PC-9 (cell line): ENCODE data around the gene OR8H3. TPM values are rescaled to one million over a fixed set of nuclear protein-coding genes. Genes with fewer than 3 reads are reported as not detected.
"Not testable (repeated sequence)": the region's sequence is repeated elsewhere in the genome, so short reads cannot be mapped to it uniquely, and the experiment has no call there.

Experiments
- BruUV-seq: library from RNA; stranded (reverse); fragments of 400-500 nt; replicated peaks from 2 replicates; lab custom pipeline; 2021; lab: Mats Ljungman, UMichigan
- CTCF ChIA-PET: fragments of 300-600 bp; sonication (Branson Sonifier 250); formaldehyde crosslinking; loops from one replicate; lab custom pipeline; 2022; ENCODE audit warnings: antibody characterized with exemption; lab: Charles Lee
- POLR2A ChIA-PET: fragments of 300-600 bp; sonication (Branson Sonifier 250); formaldehyde crosslinking; loops from one replicate; lab custom pipeline; 2022; ENCODE audit warnings: antibody characterized with exemption; ENCODE audit not compliant: unreplicated experiment; lab: Charles Lee
- DNase-seq, 2 experiments: peaks; one replicate each; pipeline versions ENCODE4 v3.0.0 to v3.0.0-alpha.2; 2015 to 2022; ENCODE audit warnings: mixed read lengths in 1 of 2
- H2AFZ ChIP-seq: fragments of 200-600 bp; sonication (generic); 2 replicates; pipeline ENCODE4 v1.8.1; 2017; ENCODE audit warnings: antibody characterized with exemption
- H3F3A ChIP-seq: fragments of 200-600 bp; sonication (generic); 2 replicates; pipeline ENCODE4 v1.8.1; 2017; ENCODE audit warnings: antibody characterized with exemption, mild to moderate bottlenecking, low read depth; ENCODE audit not compliant: insufficient read depth
- H3K27ac ChIP-seq: fragments of 200-600 bp; sonication (generic); 2 replicates; pipeline ENCODE4 v1.6.1; 2016; ENCODE audit warnings: mixed run types
- H3K27me3 ChIP-seq: fragments of 200-600 bp; sonication (generic); 2 replicates; pipeline ENCODE4 v1.6.1; 2016; ENCODE audit warnings: low read depth, mixed run types; ENCODE audit not compliant: insufficient read depth
- H3K36me3 ChIP-seq: fragments of 200-600 bp; sonication (generic); 2 replicates; pipeline ENCODE4 v1.6.1; 2016; ENCODE audit warnings: low read depth, mixed run types
- H3K4me1 ChIP-seq: fragments of 200-600 bp; sonication (generic); replicated peaks from 2 replicates; pipeline ENCODE4 v1.6.1; 2016; ENCODE audit warnings: mixed run types; ENCODE audit not compliant: insufficient read depth
- H3K4me2 ChIP-seq: fragments of 200-600 bp; sonication (generic); 2 replicates; pipeline ENCODE4 v1.6.1; 2017; ENCODE audit warnings: mixed run types
- H3K4me3 ChIP-seq: fragments of 200-600 bp; sonication (generic); 2 replicates; pipeline ENCODE4 v1.6.1; 2016; ENCODE audit warnings: mixed run types
- H3K79me2 ChIP-seq: fragments of 200-600 bp; sonication (generic); 2 replicates; pipeline ENCODE4 v1.6.1; 2017; ENCODE audit warnings: low read depth, mixed run types
- H3K9me2 ChIP-seq: fragments of 200-600 bp; sonication (generic); 2 replicates; pipeline ENCODE4 v1.8.1; 2017; ENCODE audit warnings: mild to moderate bottlenecking; ENCODE audit not compliant: insufficient read depth
- H3K9me3 ChIP-seq: fragments of 200-600 bp; sonication (generic); 2 replicates; pipeline ENCODE4 v1.8.1; 2016; ENCODE audit warnings: low read depth; ENCODE audit not compliant: insufficient read depth
- H4K20me1 ChIP-seq: fragments of 200-600 bp; sonication (generic); 2 replicates; pipeline ENCODE4 v1.8.1; 2017; ENCODE audit not compliant: insufficient read depth
- EZH2 ChIP-seq: fragments of 200-600 bp; sonication (generic); IDR thresholded peaks from 2 replicates; pipeline ENCODE4 v1.8.0; 2017; ENCODE audit warnings: antibody characterized with exemption, low read depth
- intact Hi-C: fragments of 100-400 bp; cut with micrococcal nuclease; formaldehyde crosslinking; loops from one replicate; pipeline ENCODE4 v1.10.0; 2022; ENCODE audit not compliant: unreplicated experiment
- total RNA-seq: library from RNA; stranded (reverse); gene quantifications from 2 replicates; pipeline ENCODE4 v1.2.3, GENCODE V29; 2021
- TF ChIP-seq, protein P1 (sequence below): fragments of 200-600 bp; sonication (generic); conservative IDR thresholded peaks from 2 replicates; pipeline ENCODE4 v1.6.1; 2017; ENCODE audit warnings: mixed run types, antibody characterized with exemption, mild to moderate bottlenecking, moderate library complexity

Gene OR8H3
- total RNA-seq, 1 experiment from 2014 or later: not detected

DNA sequence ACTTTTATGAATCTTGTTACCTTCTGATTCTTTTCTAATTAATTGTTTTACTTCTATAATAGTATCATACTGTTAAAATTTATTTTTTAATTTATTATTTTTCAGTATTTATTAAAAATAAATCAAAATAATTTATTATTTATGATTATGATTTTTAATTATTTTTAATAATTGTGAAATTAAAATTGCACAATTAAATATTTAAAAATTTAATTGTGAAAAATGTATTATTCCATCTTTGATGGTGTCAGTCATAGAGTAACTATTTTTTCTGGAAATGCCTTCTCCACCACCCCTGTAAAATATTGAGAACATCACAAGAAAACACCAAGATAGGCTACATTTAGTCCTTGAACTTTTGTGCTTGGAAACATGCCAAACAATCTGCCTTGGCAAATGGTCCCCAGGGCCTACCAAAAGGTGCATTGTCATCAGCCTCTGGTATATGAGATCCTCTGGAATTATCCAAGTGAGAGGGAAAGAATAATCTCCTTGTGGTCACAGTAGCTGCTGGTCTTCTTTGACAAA, 18.9 kb upstream of the OR8H3 start, which contains the start of gene OR8H2:
Gene OR8H2 (plus strand): TSS at position 478 of the 528 bp plus-strand sequence. CDS start 1,356 bp downstream, outside the sequence.
- POLR2A ChIA-PET: no interaction called here
- TF ChIP-seq, protein P1, sequence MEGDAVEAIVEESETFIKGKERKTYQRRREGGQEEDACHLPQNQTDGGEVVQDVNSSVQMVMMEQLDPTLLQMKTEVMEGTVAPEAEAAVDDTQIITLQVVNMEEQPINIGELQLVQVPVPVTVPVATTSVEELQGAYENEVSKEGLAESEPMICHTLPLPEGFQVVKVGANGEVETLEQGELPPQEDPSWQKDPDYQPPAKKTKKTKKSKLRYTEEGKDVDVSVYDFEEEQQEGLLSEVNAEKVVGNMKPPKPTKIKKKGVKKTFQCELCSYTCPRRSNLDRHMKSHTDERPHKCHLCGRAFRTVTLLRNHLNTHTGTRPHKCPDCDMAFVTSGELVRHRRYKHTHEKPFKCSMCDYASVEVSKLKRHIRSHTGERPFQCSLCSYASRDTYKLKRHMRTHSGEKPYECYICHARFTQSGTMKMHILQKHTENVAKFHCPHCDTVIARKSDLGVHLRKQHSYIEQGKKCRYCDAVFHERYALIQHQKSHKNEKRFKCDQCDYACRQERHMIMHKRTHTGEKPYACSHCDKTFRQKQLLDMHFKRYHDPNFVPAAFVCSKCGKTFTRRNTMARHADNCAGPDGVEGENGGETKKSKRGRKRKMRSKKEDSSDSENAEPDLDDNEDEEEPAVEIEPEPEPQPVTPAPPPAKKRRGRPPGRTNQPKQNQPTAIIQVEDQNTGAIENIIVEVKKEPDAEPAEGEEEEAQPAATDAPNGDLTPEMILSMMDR: no peak
- no peak for TF ChIP-seq EZH2
- H3K27me3 ChIP-seq: peaks cover 4% of the 10 kb centered on the region; the same call in 1 of the 2 replicates
- no peaks in the 10 kb centered on the region for H3K79me2 ChIP-seq
- H3F3A ChIP-seq: no peaks in the 10 kb centered on the region
- CTCF ChIA-PET: no interaction called here
- DNase-seq: no peak
- BruUV-seq: no TSS peak
- no peak within 1 kb of the TSS for H3K27ac ChIP-seq
- no peaks in the 10 kb centered on the region for H3K9me2 ChIP-seq
- no peaks in the 10 kb centered on the region for H4K20me1 ChIP-seq
- H3K9me3 ChIP-seq: no peaks in the 10 kb centered on the region
- no peaks in the 10 kb centered on the region for H3K4me1 ChIP-seq
- no peak within 1 kb of the TSS for H2AFZ ChIP-seq
- intact Hi-C loops: no loop called here
- no peak within 1 kb of the TSS for H3K4me3 ChIP-seq
- no peaks in the 10 kb centered on the region for H3K36me3 ChIP-seq
- no peak within 1 kb of the TSS for H3K4me2 ChIP-seq

DNA sequence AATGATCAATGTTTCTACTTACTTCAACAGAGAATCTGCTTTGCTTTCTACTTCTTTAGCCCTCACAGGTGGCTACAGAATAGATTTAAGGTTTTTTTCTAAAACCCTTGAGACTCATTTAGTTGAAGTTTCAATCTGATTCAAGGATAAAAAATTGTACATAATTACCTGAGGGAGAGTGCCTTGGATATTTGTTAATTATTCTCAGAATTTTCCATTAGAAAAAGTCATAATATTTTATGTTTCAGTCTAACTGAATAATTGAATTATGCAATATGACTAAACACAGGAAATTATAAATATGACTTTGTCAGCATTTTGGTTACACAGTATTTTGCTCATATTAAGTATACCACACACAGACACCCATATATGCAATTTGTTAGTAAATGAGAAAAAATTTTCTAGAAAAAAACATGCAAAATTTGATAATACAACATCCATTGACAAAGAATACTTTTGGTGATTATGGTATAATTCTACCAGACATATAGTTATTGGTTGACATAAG, 18.0 kb downstream of the OR8H3 start, which contains the start of gene OR8J3:
Gene OR8J3 (minus strand): TSS at position 51 of the 511 bp plus-strand sequence. CDS start 2,483 bp downstream, outside the sequence.
- Histone ChIP-seq H3K79me2 (no peaks in the 10 kb centered on the region), H3K4me1 (no peaks in the 10 kb centered on the region), H3K4me2 (no peak within 1 kb of the TSS), H2AFZ (no peak within 1 kb of the TSS; the same call in 1 of the 2 replicates), H3K4me3 (no peak within 1 kb of the TSS), H3F3A (no peaks in the 10 kb centered on the region), H3K36me3 (no peaks in the 10 kb centered on the region), H3K9me2 (0 out of 2 replicates have a peak, but pooled peaks cover 3% of the 10 kb centered on the region), H3K27ac (no peak within 1 kb of the TSS), H3K27me3 (no peaks in the 10 kb centered on the region; the same call in 1 of the 2 replicates), H3K9me3 (no peaks in the 10 kb centered on the region; the same call in 1 of the 2 replicates), H4K20me1 (no peaks in the 10 kb centered on the region)
- DNase-seq: no peak
- POLR2A ChIA-PET: no interaction called here
- no TSS peak for BruUV-seq
- intact Hi-C loops: no loop called here
- CTCF ChIA-PET: no interaction called here
- TF ChIP-seq, protein P1: no peak
- TF ChIP-seq EZH2: no peak

DNA sequence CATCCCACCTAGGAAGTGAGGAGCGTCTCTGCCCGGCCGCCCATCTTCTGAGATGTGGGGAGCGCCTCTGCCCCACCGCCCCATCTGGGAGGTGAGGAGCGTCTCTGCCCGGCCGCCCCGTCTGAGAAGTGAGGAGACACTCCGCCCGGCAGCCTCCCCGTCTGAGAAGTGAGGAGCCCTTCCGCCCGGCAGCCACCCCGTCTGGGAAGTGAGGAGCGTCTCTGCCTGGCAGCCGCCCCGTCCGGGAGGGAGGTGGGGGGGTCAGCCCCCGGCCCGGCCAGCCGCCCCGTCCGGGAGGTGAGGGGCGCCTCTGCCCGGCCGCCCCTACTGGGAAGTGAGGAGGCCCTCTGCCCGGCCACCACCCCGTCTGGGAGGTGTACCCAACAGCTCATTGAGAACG, 21.5 kb downstream of the OR8H3 start:
- BruUV-seq: not testable (repeated sequence)

More for the DNA sequence above, 21.5 kb downstream of the OR8H3 start:
- H3K4me3 ChIP-seq, H3K9me2 ChIP-seq, H3K79me2 ChIP-seq, H3K4me2 ChIP-seq, intact Hi-C loops, H3K27me3 ChIP-seq, CTCF ChIA-PET, H3F3A ChIP-seq, H2AFZ ChIP-seq, H4K20me1 ChIP-seq, H3K36me3 ChIP-seq, H3K4me1 ChIP-seq, H3K27ac ChIP-seq, H3K9me3 ChIP-seq, POLR2A ChIA-PET, DNase-seq: not testable (repeated sequence)
